H1 (cell line): ENCODE data around the gene SLC16A5.

ENCODE experiments used
- CTCF ChIP-seq, 3 experiments: IDR thresholded peaks; 1 replicate in 2 of 3; 2 replicates in 1 of 3; pipeline versions ENCODE4 v1.5.1 to v1.6.1; 2011; ENCODE audit warnings: low read length in 3 of 3, mild to moderate bottlenecking in 3 of 3, inconsistent platforms in 2 of 3, low read depth in 1 of 3, moderate library complexity in 1 of 3; ENCODE audit not compliant: insufficient read depth in 1 of 3; ENCODE audit errors: control extremely low read depth in 1 of 3
- EGR1 ChIP-seq: IDR thresholded peaks from 2 replicates; pipeline ENCODE4 v1.6.1; 2011; ENCODE audit warnings: low read depth, low read length, borderline replicate concordance
- POLR2A ChIP-seq, 2 experiments: IDR thresholded peaks; 1 replicate in 1 of 2; 2 replicates in 1 of 2; pipeline ENCODE4 v1.6.1; 2011; ENCODE audit warnings: low read depth in 2 of 2, low read length in 2 of 2, mild to moderate bottlenecking in 2 of 2; ENCODE audit errors: control extremely low read depth in 1 of 2

DNA sequence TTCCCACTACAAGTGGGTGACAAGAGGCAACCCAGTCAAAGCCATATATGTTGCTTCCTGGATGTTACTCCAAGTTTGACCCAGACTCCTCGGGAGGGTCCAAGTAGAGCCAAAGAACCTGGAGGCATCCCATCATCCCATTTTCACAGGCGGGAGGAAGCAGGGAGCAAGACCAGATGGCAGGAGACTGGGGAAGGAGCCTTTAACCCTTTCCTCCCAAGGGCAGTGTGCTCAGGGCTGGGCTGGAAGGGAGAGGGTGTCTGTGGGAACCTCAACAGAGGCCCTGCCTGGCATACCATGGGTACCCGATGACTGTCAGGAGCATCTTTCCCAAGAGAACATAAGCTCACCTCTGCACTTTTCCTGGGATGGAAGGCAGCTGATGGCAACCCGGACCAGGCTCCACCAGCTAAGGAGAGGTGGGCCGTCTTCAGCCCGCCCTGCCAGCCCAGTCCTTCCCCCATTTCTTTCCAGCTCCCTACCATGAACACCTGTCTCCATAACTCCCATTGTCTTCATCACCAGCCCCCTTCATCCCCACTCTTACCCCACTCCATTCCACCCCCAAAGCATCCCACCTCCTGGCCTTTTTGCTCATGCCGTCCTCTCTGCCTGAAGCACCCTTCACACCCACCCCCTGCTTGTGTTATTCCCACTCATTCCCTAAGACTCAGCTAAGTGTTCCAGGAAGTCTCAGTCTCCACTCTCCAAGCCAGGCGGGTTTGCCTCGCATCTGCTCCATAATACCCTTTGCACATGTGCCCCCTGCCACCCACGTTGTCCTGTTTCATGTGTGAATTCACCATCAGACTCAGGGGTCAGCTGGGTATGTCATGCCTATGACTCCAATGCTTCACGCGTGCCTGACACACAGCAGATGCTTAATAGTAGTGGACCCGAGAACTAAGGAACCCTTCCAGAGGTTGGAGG is 5.9 kb upstream of the SLC16A5 start:
- no peak for TF ChIP-seq EGR1
- no peak for TF ChIP-seq POLR2A (IDR thresholded peaks at IDR 0.05; ENCODE audit: control extremely low read depth in 1 of 2, low read depth in 2 of 2, low read length in 2 of 2)
- TF ChIP-seq CTCF (IDR thresholded peaks at IDR 0.05; ENCODE audit: control extremely low read depth in 1 of 3, insufficient read depth in 1 of 3, low read depth in 1 of 3, low read length in 3 of 3): no peak
